Bone marrow (tissue), 2 donors: ENCODE results near the gene CDK5RAP3.
A peak's percentile ranks its signal among the peaks of the same experiment; 100 is the strongest.

ENCODE experiments used
- DNase-seq, 2 donors: peaks; one replicate each; lab custom pipeline; 2025; lab: John Stamatoyannopoulos, UW

Gene CDK5RAP3

GRCh38 chr17:48024149-48025039 lies 53.5 kb downstream of the CDK5RAP3 start:
- DNase-seq: peak in 1 of 2 donors; percentile 50

GRCh38 chr17:48025040-48025903 lies 54.4 kb downstream of the CDK5RAP3 start:
- DNase-seq: peak; percentile 92 to 93

- DNase-seq: no peak
Measured at GRCh38 chr17:48025904-48026501, 55.1 kb downstream of the CDK5RAP3 start.

GRCh38 chr17:48026502-48027321 lies 55.8 kb downstream of the CDK5RAP3 start:
- peak; percentile 33 to 62 for DNase-seq

GRCh38 chr17:48027322-48027981 lies 56.5 kb downstream of the CDK5RAP3 start:
- no peak for DNase-seq

GRCh38 chr17:48028736-48029135 lies 57.8 kb downstream of the CDK5RAP3 start:
- DNase-seq: no peak

- no peak for DNase-seq
Measured at GRCh38 chr17:48030531-48030930, 59.6 kb downstream of the CDK5RAP3 start.
